Measurements from ENCODE around the gene PARP4.
"Not testable (repeated sequence)": the region's sequence is repeated elsewhere in the genome, so short reads cannot be mapped to it uniquely, and the experiment has no call there.

GRCh38 chr13:24419668-24420067, 92.9 kb downstream of the PARP4 start:
- not testable (repeated sequence) for TF ChIP-seq CTCF, POLR2AphosphoS5 (IDR thresholded peaks at IDR 0.05)
